Neural progenitor cell (in vitro differentiated cells): ENCODE data around the gene INPP4B. TPM values are rescaled to one million over a fixed set of nuclear protein-coding genes. Genes with fewer than 3 reads are reported as not detected.

Experiments
- DNase-seq: peaks from one replicate; pipeline ENCODE4 v3.0.0-alpha.2; 2016; ENCODE audit warnings: low spot score
- H2AFZ ChIP-seq: fragments of 200-600 bp; sonication (generic); replicated peaks from 2 replicates; pipeline ENCODE4 v1.6.1; 2016; ENCODE audit warnings: antibody characterized with exemption
- H3F3A ChIP-seq: fragments of 200-600 bp; sonication (generic); 2 replicates; pipeline ENCODE4 v1.6.1; 2016; ENCODE audit warnings: antibody characterized with exemption, low read depth
- H3K27ac ChIP-seq: fragments of 200-600 bp; sonication (generic); 2 replicates; pipeline ENCODE4 v1.5.1; 2016; ENCODE audit warnings: mild to moderate bottlenecking
- H3K27me3 ChIP-seq: fragments of 200-600 bp; sonication (generic); 2 replicates; pipeline ENCODE4 v1.6.1; 2016; ENCODE audit warnings: mild to moderate bottlenecking, moderate library complexity
- H3K36me3 ChIP-seq: fragments of 200-600 bp; sonication (generic); 2 replicates; pipeline ENCODE4 v1.5.1; 2016
- H3K4me1 ChIP-seq: fragments of 200-600 bp; sonication (generic); 2 replicates; pipeline ENCODE4 v1.6.1; 2016; ENCODE audit warnings: mixed run types
- H3K4me2 ChIP-seq: fragments of 200-600 bp; sonication (generic); 2 replicates; pipeline ENCODE4 v1.6.1; 2016
- H3K4me3 ChIP-seq: fragments of 200-600 bp; sonication (generic); 2 replicates; pipeline ENCODE4 v1.5.1; 2016
- H3K79me2 ChIP-seq: fragments of 200-600 bp; sonication (generic); 2 replicates; pipeline ENCODE4 v1.6.1; 2016; ENCODE audit warnings: low read depth
- H3K9ac ChIP-seq: fragments of 200-600 bp; sonication (generic); 2 replicates; pipeline ENCODE4 v1.6.1; 2016
- H3K9me3 ChIP-seq: fragments of 200-600 bp; sonication (generic); 2 replicates; pipeline ENCODE4 v1.5.1; 2016; ENCODE audit warnings: low read depth
- H4K20me1 ChIP-seq: fragments of 200-600 bp; sonication (generic); 2 replicates; pipeline ENCODE4 v1.6.1; 2016; ENCODE audit warnings: low read depth
- H3K27ac Mint-ChIP-seq: 3 replicates; pipeline ENCODE4 v1.8.0; 2021; ENCODE audit warnings: mixed read lengths
- H3K27me3 Mint-ChIP-seq: 2 replicates; pipeline ENCODE4 v1.8.0; 2022; ENCODE audit warnings: low read depth, mild to moderate bottlenecking, inconsistent platforms, moderate library complexity, mixed read lengths; ENCODE audit not compliant: insufficient read depth
- H3K36me3 Mint-ChIP-seq: 3 replicates; pipeline ENCODE4 v1.8.0; 2021; ENCODE audit warnings: mixed read lengths
- H3K4me1 Mint-ChIP-seq: 3 replicates; pipeline ENCODE4 v1.8.0; 2021; ENCODE audit warnings: mixed read lengths
- H3K4me3 Mint-ChIP-seq: 3 replicates; pipeline ENCODE4 v1.8.0; 2021; ENCODE audit warnings: mild to moderate bottlenecking, moderate library complexity, mixed read lengths
- H3K9me3 Mint-ChIP-seq: 3 replicates; pipeline ENCODE4 v1.8.0; 2020; ENCODE audit warnings: mixed read lengths
- CTCF ChIP-seq: fragments of 200-600 bp; sonication (generic); IDR thresholded peaks from 2 replicates; pipeline ENCODE4 v1.5.1; 2017; ENCODE audit warnings: antibody characterized with exemption, mild to moderate bottlenecking
- EZH2 ChIP-seq: fragments of 200-600 bp; sonication (generic); IDR thresholded peaks from 2 replicates; pipeline ENCODE4 v1.6.1; 2017; ENCODE audit warnings: antibody characterized with exemption, mild to moderate bottlenecking, moderate library complexity
- EZH2phosphoT487 ChIP-seq: fragments of 200-600 bp; sonication (generic); IDR thresholded peaks from 2 replicates; pipeline ENCODE4 v1.6.1; 2017; ENCODE audit warnings: antibody characterized with exemption
- total RNA-seq: library from RNA; depleted of rRNA; stranded (reverse); fragments of >200 nt; gene quantifications from 2 replicates; pipeline ENCODE4 v1.2.3, GENCODE V29; 2015; ENCODE audit warnings: low replicate concordance

INPP4B gene
- total RNA-seq, 1 donor from 2014 or later: 1.3 TPM

- TF ChIP-seq EZH2: no peak
- TF ChIP-seq EZH2phosphoT487: no peak
- TF ChIP-seq CTCF: no peak
- Histone ChIP-seq H3K27me3 (no peaks in the 10 kb centered on the region), H3K27ac (no peak overlapping the region), H3K9me3 (no peaks in the 10 kb centered on the region), H3K79me2 (no peaks in the 10 kb centered on the region), H3K36me3 (no peaks in the 10 kb centered on the region), H2AFZ (peak overlapping the region; percentile 86), H3K4me2 (peak overlapping the region; percentile 35), H3K4me3 (no peak overlapping the region), H3F3A (no peaks in the 10 kb centered on the region), H4K20me1 (no peaks in the 10 kb centered on the region), H3K9ac (no peak overlapping the region), H3K4me1 (peaks cover 9% of the 10 kb centered on the region)
- Mint-ChIP-seq H3K9me3 (peaks cover 2% of the 10 kb centered on the region), H3K27ac (no peak overlapping the region), H3K4me1 (peaks cover 7% of the 10 kb centered on the region), H3K4me3 (no peak overlapping the region), H3K27me3 (peaks cover 3% of the 10 kb centered on the region), H3K36me3 (no peaks in the 10 kb centered on the region)
- peak; percentile 27 for DNase-seq
Observed at GRCh38 chr4:142452161-142452855, 393.8 kb downstream of the INPP4B start.

GRCh38 chr4:142449771-142450373 is 396.2 kb downstream of the INPP4B start:
- no peak for DNase-seq
- Histone ChIP-seq H2AFZ (no peak overlapping the region), H3K4me2 (no peak overlapping the region), H4K20me1 (no peaks in the 10 kb centered on the region), H3K79me2 (no peaks in the 10 kb centered on the region), H3K4me1 (peaks cover 9% of the 10 kb centered on the region), H3K9me3 (no peaks in the 10 kb centered on the region), H3F3A (no peaks in the 10 kb centered on the region), H3K36me3 (no peaks in the 10 kb centered on the region), H3K9ac (no peak overlapping the region), H3K27ac (no peak overlapping the region), H3K4me3 (no peak overlapping the region), H3K27me3 (no peaks in the 10 kb centered on the region)
- H3K36me3 Mint-ChIP-seq: no peaks in the 10 kb centered on the region
- no peaks in the 10 kb centered on the region for H3K9me3 Mint-ChIP-seq
- no peak overlapping the region for H3K4me3 Mint-ChIP-seq
- no peak overlapping the region for H3K27ac Mint-ChIP-seq
- peaks cover 4% of the 10 kb centered on the region for H3K27me3 Mint-ChIP-seq
- H3K4me1 Mint-ChIP-seq: peaks cover 7% of the 10 kb centered on the region
- TF ChIP-seq EZH2: no peak
- TF ChIP-seq EZH2phosphoT487: no peak
- TF ChIP-seq CTCF: no peak

GRCh38 chr4:142447009-142447408 is 399.1 kb downstream of the INPP4B start:
- no peaks in the 10 kb centered on the region for H3F3A ChIP-seq
- no peak overlapping the region for H2AFZ ChIP-seq
- Mint-ChIP-seq H3K4me1 (peaks cover under 1% of the 10 kb centered on the region), H3K9me3 (no peaks in the 10 kb centered on the region), H3K36me3 (no peaks in the 10 kb centered on the region), H3K27ac (no peak overlapping the region), H3K4me3 (no peak overlapping the region), H3K27me3 (peaks cover 4% of the 10 kb centered on the region)
- no peaks in the 10 kb centered on the region for H4K20me1 ChIP-seq
- no peaks in the 10 kb centered on the region for H3K36me3 ChIP-seq
- no peak overlapping the region for H3K4me2 ChIP-seq
- no peak overlapping the region for H3K4me3 ChIP-seq
- H3K9ac ChIP-seq: no peak overlapping the region
- H3K27ac ChIP-seq: no peak overlapping the region
- TF ChIP-seq EZH2: no peak
- no peak for TF ChIP-seq CTCF
- no peak for TF ChIP-seq EZH2phosphoT487
- no peaks in the 10 kb centered on the region for H3K4me1 ChIP-seq
- no peaks in the 10 kb centered on the region for H3K79me2 ChIP-seq
- H3K27me3 ChIP-seq: no peaks in the 10 kb centered on the region
- no peaks in the 10 kb centered on the region for H3K9me3 ChIP-seq
- no peak for DNase-seq
